Gastroesophageal sphincter (tissue), 3 donors: Measurements from ENCODE around the gene FOXP4.

Experiments used
- CTCF ChIP-seq, 4 experiments: fragments of 200-600 bp in 2 of 4; fragments of 450-650 bp in 2 of 4; sonication (generic) in 1 of 4; IDR thresholded peaks; one replicate each; pipeline ENCODE4 v1.5.1; 2017 to 2019; ENCODE audit warnings: antibody characterized with exemption in 4 of 4, mild to moderate bottlenecking in 2 of 4, moderate library complexity in 2 of 4
- POLR2AphosphoS5 ChIP-seq: sonication (generic); formaldehyde crosslinking; IDR thresholded peaks from one replicate; pipeline ENCODE4 v1.6.1; 2017; ENCODE audit warnings: antibody characterized with exemption

- no peak for TF ChIP-seq CTCF (IDR thresholded peaks at IDR 0.05)
- TF ChIP-seq POLR2AphosphoS5 = no peak
These were observed 22.0 kb downstream of the FOXP4 start for GRCh38 chr6:41568202-41568584.
